HCT116 (cell line): ENCODE data around the gene ZMYM4. TPM values are rescaled to one million over a fixed set of nuclear protein-coding genes. Genes with fewer than 3 reads are reported as not detected.

ENCODE experiments used
- total RNA-seq: library from RNA; stranded (reverse); gene quantifications from one replicate; pipeline ENCODE4 v1.2.1, GENCODE V29; 2021; ENCODE audit not compliant: unreplicated experiment

Gene ZMYM4
- total RNA-seq, 1 experiment from 2014 or later = 58.0 TPM

Other genes starting within 250 kb of the ZMYM4 start
- gene ZMYM6, start 236.8 kb upstream of the ZMYM4 start, total RNA-seq = 14.4 TPM
- gene ZMYM1, start 189.3 kb upstream of the ZMYM4 start, total RNA-seq = 37.6 TPM
- 327 TPM for gene SFPQ, start 75.6 kb upstream of the ZMYM4 start, total RNA-seq